ENCODE results near the gene EGFR.

Gene EGFR

GRCh38 chr7:55043691-55044370 lies 25.0 kb downstream of the EGFR start:
- no peak for DNase-seq

DNA sequence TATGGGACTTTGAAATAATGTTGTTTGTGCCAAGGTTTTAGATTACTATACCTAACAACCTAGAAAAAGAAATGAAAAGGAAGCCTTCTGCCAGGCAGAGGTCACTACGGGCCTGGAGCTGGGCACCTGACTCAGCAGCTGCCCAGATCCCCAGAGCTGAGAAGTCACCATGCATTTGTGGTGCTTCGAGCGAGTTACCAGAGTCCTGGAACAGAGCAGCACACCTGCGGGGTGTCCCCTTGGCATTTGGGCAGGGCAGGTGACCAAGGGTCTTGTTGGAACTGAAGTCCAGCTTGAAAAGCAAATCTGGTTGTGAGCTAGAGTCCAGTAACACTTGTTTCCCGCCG lies 25.5 kb downstream of the EGFR start:
- no peak for DNase-seq

DNA sequence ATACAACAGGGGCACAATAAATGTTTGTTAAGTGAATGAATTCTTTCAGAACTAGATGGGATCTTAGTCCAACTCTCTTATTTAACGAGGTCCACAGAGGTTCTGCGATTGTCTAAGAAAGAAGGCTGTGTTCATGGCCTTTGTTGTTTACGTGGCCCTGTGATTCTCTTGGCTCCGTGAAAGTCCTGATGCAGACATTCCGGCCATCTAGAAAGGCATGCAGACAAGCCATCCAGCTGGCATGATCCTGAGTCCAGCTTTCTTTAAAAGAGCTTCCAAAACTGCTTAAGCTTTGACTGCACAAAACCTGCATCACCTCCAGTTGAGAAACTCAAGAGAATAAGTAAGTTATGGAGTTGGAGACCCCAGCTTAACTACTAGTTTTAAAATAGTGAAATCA lies 26.0 kb downstream of the EGFR start:
- DNase-seq: no peak

GRCh38 chr7:55046582-55047342 lies 27.9 kb downstream of the EGFR start:
- no peak for DNase-seq

DNA sequence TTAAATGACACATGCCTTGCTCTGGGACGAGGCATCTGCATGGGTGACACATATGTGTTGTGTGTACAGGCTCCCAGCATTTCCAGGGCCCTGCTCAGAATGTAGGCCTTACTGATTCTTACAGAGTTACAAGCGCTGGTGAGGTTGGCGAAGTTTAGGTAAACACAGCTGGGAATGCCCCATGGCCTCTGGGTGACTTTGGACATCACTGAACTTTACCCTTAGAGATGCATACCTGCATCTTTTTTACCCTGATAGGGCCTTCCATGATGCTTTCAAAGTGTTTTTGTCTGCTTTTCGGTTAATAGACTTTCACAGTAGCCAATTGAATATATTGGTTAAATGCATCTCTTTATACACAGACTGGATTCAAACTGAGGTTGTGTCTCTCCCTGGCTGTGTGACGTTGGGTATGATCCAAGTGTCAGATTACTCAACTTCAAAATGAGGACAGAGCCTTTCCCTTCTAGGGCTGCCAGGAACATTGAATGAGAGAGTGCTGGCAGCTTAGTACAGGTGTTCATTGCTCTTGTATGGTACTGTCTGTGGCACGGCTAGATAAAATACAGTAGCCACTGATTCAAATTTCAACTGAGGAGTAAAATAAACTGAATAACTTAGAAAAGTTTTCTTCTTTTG lies 29.5 kb downstream of the EGFR start:
- DNase-seq: peak; percentile 56

GRCh38 chr7:55050281-55050680 lies 31.5 kb downstream of the EGFR start:
- DNase-seq: peak; percentile 87

DNA sequence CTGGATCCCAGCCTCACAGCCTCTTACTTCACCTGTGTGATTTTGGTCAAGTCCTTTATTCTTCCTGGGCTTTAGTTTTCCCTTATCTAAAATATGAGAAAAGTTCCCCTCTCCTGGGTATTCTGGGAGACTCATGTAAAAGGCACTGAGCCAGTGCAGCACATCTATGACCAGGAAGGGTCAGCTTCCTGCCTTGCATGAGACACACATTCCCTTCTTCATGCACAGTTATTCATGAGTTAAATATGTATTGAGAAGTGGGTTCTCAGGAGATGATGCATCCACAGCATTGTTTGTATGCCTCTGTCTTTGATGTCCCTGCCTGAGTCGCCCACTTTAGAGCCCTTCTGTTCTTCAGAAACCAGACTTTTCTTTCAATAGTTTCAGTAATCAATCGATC lies 33.3 kb downstream of the EGFR start:
- no peak for DNase-seq

GRCh38 chr7:55052741-55053427 lies 34.1 kb downstream of the EGFR start:
- DNase-seq: no peak

GRCh38 chr7:55053651-55054571 lies 35.1 kb downstream of the EGFR start:
- no peak for DNase-seq

DNA sequence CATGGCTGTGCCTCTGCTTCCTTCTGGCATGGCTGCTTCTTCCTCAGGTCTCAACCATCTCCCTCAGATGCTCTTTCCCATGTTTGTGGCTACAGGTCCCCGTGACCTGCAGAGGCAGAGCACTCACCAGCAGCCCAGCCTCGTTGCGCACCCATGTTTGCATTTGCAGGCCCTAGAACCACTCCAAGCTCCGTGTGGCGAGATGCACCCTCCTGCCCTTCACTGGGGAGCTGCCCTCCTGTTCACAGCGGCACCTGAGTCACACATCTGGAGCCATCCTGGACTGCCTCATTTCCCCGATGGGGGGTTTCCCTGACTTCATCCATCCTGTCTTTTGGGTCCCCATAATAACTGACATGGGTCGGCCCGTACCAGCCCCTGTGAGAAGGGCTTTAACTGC lies 35.9 kb downstream of the EGFR start:
- no peak for DNase-seq

- DNase-seq: no peak
Measured at GRCh38 chr7:55055479-55055878, 36.7 kb downstream of the EGFR start.

GRCh38 chr7:55056068-55056467 lies 37.3 kb downstream of the EGFR start:
- DNase-seq: no peak

- no peak for DNase-seq
Measured at GRCh38 chr7:55056577-55057480, 38.0 kb downstream of the EGFR start.

- no peak for DNase-seq
Measured at GRCh38 chr7:55058314-55058713, 39.5 kb downstream of the EGFR start.

DNA sequence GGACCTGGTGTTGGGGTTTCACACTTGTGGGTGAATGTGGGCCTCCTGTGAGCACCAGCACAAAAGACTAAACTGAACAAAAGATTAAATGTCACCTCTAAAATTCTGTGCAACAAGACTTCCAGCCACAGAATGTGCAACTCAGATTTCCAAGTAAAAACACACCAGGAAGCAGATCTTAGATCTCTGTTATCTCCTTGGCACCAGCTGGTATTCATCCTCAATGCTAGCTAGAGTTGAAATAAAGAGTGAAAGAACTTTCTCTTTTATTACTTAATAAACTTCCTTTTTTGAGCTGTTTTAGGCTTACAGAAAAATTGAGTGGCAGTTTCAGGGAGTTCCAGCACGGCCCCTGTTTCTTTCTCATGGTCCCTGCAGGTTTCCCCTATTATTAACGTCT lies 40.2 kb downstream of the EGFR start:
- no peak for DNase-seq

GRCh38 chr7:55060085-55060484 lies 41.3 kb downstream of the EGFR start:
- no peak for DNase-seq

GRCh38 chr7:55060636-55061022 lies 41.8 kb downstream of the EGFR start:
- DNase-seq: no peak

DNA sequence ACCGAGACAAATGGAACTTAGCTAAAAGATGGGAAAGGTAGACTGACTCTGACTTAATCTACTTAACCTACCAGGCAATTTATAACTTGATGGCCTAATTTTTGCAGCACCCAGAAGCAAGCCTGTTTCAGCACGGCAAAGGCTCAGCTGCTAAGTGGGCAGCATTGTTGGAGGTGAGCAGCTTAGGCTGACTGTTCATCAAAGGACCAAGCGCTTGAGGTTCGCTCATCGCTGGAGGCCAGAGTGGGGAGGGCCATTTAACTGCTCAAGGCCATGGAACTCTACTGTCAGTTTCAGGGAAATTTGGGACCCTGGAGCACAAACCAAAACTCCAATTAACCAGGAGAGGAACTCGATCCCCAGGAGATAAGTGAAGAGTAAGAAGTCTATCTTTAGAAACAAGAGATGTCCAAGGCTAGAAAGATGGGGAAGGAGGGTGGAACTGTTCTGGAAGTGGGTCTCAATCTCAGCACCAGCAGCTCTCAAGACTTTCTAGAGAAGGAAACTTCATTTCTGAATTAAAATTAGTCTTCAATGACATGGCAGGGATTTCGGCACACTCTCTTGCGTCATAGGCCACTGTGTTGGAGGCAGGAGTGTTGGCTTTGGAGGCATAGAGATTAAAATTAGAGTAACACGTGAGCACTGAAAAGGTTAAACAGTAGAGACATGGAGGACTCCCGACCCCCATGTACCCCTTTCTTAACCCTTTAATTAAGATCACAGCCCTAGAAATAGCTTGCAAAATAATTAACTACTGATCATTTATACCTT lies 43.1 kb downstream of the EGFR start:
- no peak for DNase-seq

- no peak for DNase-seq
Measured at GRCh38 chr7:55063061-55063460, 44.2 kb downstream of the EGFR start.

DNA sequence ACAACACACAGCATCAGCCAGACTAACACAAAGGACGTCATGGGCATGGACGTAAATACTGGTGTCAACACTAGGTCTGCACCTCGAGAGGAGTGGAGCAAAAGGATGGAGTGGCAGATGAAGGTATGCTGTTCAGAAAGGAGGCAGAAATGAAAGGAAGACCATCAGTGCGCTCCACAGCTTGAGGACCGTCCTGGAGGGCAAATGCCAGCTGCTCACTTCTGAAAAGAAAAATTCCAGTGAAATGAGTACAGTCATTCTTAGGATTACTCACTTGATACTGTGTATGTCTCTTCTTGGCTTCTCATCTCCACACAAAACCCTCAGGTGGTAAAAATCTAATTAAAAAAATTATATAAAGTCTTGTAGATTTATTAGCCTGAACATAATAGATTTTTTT lies 44.8 kb downstream of the EGFR start:
- DNase-seq: no peak

DNA sequence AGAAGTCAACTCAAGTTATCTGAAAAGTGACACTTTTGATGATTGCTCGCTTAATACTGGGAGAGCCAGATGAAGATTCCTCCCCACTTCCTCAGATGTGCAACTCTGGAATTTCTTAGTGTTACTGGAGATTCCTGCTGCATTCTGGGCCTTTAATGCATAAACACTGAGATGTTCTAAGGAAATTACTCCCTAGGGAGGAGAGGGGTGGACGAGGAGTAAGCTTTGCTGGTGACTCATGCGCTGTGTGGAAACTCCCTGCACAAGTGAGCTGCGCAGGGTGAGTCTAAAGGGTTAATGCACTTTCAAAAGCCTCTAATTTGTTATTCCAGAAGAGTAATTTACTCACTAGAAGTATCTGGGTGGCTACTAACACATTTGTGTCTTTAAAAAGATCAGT lies 46.3 kb downstream of the EGFR start:
- DNase-seq: no peak
